CD4-positive, alpha-beta T cell treated with Interleukin-12 subunit alpha and Interleukin-12 subunit beta, for 1 hour (primary cell): ENCODE measurements around the gene CHMP1A.
"Not testable (repeated sequence)": the region's sequence is repeated elsewhere in the genome, so short reads cannot be mapped to it uniquely, and the experiment has no call there.

Experiments used
- DNase-seq: peaks from one replicate; pipeline ENCODE4 v3.0.0-alpha.2; 2020

Gene CHMP1A

DNA sequence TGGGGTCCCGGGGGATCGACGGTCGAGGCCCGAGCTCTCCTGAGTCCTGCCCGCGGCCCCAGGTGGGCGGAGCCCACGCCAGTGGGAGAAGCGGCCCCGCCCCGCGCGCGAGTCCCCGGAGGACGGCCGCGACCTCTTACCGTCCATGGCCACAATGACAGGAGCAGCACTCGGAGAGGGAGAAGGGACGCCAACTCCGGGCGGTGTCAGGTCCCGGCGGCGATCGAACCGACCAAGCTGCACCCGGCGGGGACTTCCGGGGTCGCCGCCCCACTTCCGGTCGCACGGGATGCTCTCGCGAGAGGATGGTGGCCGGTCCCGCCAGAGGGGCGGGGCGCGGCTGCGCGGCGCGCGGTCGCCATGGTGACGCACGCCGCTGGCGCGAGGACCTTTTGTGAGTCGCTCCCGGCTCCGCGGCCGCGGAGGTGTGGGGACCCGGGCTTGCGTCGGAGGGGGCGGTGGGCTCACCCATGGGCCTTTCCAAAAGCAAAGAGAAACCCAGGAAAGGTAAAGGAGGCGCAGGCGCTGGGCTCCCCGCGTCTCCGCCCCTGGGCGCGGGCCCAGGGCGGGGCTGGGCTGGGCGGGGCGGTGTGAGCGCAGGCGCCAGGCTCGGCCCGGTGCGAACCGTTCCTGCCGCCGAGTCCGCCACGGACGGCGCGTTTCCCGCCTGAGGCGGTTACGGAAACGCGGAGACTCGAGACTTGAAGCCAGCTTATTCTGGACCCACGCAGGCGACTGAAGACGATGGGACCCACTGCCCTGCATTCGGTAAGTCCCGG is at the start of gene CHMP1A, which contains the start of gene SPATA33:
CHMP1A (minus strand) TSS at position 267 of the 779 bp plus-strand sequence; CDS start at position 147, 120 bp downstream.
SPATA33 (plus strand) TSS at position 395 of the 779 bp plus-strand sequence; CDS start at position 471, 76 bp downstream.
- peak; percentile 94 for DNase-seq

DNA sequence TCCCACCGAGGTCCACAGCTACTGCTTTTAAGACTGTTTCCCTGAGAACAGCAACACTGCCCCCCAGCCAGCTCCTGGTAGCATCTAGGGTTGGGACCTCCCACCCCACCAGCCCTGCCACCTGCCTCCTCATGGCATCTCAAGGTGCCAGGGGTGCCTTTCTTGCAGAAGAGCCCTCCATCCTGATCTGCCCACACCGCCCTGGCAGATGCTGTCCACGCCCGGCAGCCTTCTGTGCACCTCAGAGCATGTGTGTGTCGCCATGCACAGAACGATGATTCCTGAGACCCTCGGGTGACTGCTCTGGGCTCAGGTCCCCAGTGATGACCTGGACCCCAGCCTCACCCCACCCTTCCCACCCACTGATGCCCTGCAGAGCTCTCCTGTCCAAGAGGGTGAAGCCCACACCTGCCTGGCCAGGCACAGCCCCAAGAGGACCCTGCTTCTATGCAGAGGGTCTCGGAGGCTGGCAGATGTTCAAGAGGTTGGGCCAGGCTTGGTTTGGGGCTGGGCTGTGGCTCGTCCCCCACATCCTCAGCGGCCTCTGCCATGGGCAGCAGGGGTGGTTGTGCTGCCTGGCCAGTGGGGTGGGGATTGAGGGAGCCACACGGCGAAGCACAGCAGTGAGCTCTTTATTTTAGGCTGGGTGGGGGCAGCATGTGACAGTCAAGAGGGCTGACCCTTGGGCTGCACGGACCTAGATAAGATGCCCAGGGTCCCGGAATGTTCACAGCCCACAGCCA is 49.2 kb upstream of the CHMP1A start:
- no peak for DNase-seq

DNA sequence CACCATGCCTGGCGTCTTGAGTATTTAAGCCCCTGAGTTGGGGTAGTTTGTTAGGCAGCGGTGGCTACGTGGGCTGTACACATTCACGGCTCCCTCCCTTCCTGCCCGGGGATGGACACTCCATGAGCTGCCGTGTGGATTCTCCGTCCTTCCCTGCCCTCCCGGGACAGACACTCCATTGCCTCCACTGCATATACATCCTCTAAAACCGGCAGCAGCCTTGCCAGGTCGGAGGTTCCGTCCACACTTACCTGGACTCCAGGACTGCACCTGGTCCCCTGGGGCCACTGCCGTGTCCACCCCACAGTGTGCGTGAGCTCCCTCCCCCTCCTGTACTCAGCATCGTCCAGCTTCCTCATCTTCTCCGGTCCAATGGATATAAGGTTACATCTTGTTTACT is 47.5 kb upstream of the CHMP1A start:
- DNase-seq: no peak

DNA sequence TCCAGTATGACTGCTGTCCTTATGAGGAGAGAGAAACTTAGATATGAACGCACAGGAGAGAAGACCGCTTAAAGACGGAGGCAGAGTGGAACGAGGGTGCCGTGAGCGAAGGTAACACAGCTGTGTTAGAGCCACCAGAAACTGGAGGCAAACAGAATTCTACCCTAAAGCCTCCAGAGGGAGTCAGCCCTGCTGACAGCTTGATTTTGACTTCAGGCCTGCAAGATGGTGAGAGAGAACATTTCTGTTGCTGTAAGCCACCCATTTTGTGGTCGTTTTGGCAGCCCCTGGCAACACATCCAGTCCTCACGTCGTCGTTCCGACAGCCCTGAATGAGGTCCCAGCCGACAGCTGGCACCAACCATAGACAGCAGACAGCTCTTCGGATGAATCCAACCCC is 46.8 kb upstream of the CHMP1A start:
- no peak for DNase-seq

DNA sequence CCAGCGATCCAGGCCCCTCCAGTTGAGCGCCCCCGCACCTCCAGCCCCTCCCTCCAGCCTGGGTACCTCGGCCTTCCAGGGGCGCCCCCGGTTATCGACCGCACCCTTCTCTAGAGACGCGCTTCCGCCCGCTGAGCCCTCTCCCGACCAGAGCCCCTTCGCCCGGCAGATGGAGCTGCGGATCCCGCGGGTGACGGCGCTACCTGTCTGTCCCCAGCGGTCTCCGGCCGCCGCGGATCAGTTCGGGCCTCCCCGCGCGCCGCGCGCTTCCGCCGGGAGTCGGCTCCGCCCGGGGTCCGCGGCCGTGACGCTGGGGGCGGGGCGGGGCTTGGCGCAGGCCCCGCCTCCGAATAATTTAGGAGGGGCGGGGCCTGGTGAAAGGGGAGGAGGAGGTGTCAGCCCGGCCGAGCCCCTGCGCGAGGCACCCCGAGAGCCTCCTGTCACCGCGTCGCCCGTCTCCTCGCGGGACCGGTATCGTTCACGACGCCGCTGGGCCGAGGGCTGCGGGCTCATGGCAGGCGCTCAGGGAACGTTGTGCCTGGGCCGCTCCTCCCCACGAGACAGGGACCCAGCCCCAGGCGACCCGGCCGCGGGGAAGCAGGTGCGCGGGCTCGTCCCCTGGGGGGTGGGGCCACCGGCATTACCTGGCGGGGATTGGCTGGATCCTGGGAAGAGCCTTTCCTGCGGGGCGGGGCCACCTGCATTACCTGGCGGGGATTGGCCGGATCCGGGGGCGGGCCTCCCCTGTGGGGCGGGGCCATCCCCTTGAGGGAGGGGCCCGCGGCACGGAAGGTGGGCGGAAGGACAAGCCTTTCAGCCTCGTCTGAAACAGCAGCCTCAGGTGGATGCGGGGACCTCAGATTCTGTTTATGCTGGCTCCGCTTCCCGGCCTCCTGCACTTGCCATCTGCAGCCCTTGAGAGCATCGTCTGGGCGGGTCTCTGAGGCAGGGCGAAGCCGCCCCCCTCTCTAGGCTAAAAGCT is 44.2 kb upstream of the CHMP1A start, which contains the start of gene SPATA2L:
SPATA2L (minus strand) TSS at position 281 of the 982 bp plus-strand sequence. CDS start 473 bp downstream, outside the sequence.
- peak; percentile 98 for DNase-seq

DNA sequence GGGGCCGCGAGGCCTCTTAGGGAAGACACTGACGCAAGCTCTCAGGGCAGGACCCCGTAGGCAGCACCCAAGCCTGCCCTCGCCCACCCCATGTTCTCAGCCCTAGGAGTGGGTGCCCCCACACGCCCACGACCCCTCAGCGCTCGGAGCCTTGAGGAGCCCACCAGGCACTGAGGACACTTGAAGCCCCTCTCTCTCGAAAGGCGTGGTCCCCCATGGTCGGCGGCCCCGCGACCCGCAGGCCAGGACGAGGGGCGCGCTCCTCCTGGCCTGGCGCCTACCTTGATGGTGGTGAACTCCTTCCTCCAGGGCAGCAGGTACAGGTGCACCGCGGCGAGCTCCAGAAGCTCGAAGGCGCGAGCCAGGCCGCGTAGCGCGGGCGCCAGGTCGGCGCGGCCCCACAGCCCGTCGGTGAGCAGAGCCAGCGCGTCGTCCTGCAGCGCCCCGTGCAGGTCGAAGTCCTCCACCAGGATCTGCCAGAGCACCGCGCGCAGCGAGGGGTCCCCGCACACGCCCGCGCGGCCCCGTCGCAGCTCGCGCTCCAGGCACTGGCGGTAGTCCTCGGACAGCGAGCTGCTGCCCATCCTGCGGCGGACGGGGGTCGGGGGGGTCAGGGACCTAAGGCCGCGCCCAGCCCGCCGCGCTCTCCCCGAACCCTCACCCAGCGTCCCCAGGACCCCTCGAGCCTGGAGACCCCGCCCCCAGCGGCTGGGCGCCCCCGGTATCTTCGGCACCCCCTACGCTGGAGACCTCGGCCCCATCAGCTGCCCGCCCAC is 43.3 kb upstream of the CHMP1A start:
- DNase-seq: peak; percentile 59

DNA sequence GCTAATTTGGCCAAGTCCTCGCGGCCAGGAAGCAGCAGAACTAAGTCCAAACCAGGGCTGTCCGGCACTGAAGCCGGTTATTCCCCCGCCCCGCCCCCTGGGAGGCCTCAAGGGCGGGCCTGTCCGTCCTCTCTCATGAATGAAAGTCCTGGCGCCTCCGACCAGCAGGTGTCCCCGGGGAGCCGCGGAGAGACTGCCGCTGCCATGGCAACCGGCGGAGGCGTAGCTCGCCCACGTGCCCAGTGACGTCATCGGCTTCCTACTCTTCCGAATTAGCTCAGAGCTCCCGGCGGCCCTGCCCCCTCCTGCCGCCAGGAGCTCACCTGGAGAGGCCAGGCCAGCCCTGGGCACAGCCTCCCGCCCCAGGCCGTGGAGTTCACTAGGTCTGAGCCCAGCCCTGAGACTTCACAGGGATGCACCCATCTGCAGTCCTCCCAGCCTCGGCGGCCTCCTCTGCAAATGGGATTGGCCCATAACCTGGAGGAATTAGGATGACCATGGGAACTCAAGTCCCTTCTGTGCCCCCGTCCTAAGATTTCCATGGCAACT is 42.7 kb upstream of the CHMP1A start:
- DNase-seq: peak; percentile 96

DNA sequence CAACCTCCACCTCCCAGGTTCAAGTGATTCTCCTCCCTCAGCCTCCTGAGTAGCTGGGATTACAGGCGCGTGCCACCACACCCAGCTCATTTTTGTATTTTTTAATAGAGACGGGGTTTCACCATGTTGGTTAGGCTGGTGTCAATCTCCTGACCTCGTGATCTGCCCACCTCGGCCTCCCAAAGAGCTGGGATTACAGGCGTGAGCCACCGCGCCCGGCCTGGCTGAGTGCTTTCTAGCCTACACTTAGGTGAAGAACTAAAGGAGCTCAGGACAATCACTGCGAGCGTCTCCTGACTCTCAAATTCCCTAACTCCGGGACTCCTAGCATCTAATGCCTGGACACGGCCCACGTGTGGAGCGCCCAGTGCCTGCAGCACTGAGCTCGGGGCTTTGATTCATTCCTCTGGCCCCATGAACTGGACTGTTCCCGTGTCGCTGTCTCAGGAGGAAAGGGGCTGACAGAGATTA is 42.2 kb upstream of the CHMP1A start:
- not testable (repeated sequence) for DNase-seq

DNA sequence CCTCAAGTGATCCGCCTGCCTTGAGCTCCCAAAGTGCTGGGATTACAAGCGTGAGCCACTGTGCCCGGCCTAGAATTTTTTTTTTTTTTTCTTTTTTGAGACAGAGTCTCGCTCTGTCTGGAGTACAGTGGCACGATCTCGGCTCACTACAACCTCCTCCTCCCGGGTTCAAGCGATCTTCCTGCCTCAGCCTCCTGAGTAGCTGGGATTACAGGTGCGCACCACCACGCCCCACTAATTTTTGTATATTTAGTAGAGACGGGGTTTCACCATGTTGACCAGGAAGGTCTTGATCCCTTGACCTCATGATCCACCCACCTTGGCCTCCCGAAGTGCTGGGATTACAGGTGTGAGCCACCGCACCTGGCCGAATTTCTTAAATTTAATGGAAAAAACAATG is 41.2 kb upstream of the CHMP1A start:
- not testable (repeated sequence) for DNase-seq

DNA sequence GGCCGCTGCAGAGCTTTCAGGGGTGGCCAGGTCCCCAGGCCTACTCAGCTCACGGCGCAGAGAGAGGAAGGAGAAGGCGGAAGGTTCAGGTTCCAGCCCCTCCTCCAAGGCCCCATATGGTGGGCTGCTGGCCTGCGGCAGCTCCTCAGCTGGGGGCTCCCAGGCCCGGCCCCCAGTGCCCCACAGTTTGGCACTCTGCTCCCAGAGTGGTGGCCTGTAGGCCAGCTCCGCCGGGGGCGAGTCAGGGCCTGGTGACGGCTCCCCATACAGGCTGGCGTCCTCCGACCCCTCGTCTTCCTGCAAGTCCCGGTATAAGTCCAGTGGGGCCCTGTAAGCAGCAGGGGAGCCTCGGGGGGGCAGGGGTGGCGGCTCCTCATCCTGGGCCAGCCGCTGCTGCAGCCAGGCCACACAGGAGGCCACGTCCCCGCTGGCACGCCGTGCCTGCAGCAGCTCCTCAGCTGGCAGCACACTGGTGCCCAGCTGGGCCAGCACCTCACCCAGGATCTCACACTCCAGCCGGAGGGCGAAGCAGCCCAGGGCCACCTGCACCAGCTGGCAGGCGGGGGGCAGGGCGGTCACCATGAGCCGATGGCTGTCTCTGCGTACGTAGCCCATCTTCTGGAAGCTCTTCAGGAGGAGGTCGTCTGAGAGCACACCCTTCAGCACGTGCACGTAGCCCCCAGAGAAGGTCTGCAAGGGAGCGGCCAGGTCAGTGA is 40.3 kb upstream of the CHMP1A start:
- no peak for DNase-seq

DNA sequence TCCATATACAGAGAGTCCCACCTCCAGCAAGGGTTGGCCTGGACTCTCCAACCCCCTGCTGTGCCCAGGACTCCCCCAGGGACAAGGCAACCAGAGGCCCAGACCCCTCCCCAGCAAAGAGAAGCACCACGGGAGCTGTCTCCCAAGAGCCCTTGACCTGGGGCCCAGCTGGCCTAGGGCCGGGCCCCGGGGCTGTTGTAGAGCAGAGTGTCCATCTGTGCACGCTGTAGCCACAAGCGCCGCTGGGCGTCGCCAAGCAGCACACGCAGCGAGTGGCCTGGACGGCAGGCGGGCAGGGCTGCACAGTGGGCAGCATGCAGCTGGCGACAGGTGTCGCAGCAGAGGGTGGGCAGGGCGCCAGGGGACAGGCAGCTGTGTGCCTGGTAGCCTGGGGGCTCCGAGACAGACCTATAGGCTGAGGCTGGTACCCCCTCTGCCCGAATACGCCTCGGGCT is 39.7 kb upstream of the CHMP1A start:
- no peak for DNase-seq

DNA sequence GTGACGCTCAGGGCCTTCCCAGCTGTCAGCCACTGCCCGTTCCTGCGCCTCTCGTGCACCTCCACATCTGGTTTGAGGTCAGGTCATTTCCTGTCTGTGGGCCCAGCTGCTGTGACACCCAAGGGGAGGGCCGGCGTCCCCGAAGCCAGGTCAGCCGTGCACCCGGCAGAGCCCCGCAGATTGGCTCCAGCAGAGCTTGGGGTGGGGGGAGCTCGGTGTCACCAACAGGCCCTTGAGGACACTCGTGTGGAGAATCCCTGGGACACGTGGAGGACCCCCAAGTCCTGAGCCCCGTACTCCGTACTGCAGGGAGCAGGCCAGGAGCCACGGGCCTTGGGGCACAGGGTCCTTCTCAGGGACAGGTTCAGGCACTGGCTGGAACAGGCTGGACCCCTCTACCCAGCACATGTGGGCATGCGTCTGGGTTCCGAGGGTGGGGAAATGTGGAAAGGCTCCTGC is 39.2 kb upstream of the CHMP1A start:
- peak; percentile 60 for DNase-seq

DNA sequence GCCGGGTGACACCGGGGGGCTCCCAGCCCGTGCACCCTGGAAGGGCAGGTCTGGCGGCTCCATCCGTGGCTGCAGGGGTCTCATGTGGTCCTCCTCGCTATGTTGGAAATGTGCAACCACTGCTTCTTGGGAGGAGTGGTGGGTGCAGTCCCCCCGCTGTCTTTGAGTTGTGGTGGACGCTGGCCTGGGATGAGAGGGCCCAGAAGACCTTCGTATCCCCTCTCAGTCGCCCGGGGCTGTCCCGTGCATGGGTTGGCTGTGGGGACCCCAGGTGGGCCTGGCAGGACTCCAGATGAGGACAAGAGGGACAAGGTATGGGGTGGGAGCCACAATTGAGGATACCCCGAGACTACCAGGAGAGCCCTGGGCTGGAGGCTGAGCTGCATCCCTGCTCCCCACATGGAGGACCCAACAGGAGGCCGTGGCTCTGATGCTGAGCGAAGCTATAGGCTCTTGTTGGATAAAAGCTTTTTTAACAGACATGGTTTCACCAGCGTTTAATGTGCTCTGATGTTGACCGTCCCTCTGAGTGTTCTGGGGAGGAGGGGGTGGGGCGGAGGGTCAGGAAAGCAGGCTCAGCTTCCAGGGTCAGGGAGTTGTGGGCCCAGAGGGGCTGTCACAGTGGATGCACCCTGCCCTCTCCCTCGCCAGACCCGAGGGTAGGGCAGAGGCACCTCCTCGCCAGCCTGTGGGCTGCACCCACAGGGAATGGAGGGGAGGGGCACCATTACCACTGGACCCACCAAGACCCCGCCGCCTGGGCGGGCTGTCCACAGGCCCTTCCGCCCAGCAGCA is 38.6 kb upstream of the CHMP1A start:
- no peak for DNase-seq

DNA sequence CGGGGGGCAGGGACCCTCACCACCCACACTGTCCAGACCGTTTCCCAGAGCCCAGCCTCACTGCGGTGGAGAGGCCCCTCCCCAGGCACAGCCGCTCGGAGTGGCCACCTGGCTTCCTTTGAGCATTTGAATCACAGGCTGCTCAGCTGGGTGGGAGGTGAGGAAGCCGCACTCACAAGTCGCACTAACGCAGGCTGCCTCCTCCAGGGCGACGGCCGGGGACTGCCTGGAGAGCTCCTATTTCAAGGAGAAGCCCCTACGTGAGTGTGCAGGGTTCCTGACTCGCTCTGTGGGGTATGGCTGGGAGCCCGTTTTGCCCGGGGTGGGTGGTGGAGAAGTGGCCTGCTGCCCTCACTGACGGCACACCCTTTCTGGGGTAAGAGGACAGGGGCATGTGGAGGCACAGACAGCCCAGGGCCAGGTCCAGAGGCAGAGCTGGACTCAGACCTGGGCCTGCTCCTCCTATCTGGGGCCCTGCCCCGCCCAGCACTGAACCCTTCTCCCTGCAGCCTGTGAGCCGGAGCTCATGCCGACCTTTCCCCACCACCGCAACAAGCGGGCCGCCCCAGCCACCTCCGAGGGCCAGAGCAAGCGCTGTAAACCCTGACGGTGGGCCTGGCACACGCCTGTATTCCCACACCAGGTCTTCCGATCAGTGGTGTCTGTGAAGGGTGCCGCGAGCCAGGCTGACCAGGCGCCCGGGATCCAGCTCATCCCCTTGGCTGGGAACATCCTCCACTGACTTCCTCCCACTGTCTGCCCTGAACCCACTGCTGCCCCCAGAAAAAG is 37.8 kb upstream of the CHMP1A start:
- DNase-seq: no peak

DNA sequence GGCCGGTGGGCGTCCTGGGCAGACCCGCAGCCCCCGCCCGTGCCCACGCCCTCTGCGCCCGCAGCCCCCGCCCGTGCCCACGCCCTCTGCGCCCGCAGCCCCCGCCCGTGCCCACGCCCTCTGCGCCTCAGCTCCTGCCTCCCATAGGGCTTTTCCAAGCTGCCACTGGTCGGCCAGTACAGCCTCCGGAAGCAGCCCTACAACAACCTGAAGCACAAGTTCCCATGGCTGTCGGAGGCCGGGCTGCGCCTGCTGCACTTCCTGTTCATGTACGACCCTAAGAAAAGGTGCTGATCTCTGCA is 37.2 kb upstream of the CHMP1A start:
- DNase-seq: not testable (repeated sequence)

DNA sequence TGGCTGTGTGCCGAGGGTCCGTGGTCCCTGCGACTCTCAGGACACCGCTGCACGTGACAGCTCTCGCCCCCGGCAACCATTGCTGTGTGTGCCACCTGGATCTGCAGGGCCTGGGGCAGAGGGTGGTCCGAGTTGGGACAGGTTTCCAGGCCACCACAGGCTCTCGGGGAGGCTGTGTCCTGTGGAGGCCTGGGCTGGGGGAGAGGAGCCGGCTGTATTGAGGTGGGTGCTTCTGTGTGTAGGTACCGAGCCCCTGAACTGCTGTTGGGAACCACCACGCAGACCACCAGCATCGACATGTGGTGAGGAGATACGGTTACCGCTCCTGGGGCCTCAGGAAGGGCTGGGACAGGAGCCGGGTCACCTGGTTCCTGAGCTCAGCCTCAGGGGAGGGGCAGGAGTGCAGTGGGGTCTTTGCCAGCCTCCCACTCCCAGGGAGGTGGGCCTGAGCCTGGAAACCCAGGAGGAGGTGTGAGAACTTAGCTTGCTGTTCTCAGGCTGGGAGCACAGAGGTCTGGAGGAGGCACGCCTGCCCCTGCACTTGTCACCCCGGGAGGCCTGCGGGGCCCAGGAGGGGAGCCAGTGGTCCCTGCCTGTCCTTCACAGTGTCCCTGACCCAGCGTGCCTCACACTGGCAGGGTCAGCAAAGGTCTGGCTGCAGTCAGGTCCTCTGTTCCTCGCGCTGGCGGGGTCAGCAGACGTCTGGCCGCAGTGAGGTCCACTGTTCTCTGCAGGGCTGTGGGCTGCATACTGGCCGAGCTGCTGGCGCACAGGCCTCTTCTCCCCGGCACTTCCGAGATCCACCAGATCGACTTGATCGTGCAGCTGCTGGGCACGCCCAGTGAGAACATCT is 36.6 kb upstream of the CHMP1A start:
- DNase-seq: no peak

DNA sequence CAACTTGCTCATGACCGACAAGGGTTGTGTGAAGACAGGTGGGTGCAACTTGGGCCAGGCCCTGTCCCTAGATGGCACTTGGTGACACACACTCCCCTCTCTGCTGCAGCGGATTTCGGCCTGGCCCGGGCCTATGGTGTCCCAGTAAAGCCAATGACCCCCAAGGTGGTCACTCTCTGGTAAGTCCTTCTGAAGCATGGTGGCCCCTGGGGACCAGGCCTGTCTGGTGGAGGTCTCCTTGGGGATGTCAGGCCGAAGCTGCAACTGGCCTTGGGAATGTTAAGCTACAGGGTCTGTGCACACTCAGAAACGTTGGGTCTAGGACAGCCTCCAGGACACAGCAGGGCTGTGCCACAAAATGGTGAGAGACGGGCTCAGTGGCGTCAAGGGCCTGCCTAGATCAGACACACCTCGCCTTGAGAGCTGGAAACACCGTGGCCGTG is 35.8 kb upstream of the CHMP1A start:
- no peak for DNase-seq
